AG10803 (cell line): ENCODE results near the gene GPS2.

ENCODE experiments used
- DNase-seq: peaks from one replicate; pipeline ENCODE4 v3.0.0; 2010; ENCODE audit warnings: low read depth
- H3K4me3 ChIP-seq: 2 replicates; pipeline ENCODE4 v1.5.1; 2011; ENCODE audit warnings: mild to moderate bottlenecking, low read length, control low read depth
- TF ChIP-seq, protein P1 (sequence below): conservative IDR thresholded peaks from 2 replicates; pipeline ENCODE4 v1.5.1; 2011; ENCODE audit warnings: mild to moderate bottlenecking, low read length, control low read depth, inconsistent platforms

The GPS2 gene

DNA sequence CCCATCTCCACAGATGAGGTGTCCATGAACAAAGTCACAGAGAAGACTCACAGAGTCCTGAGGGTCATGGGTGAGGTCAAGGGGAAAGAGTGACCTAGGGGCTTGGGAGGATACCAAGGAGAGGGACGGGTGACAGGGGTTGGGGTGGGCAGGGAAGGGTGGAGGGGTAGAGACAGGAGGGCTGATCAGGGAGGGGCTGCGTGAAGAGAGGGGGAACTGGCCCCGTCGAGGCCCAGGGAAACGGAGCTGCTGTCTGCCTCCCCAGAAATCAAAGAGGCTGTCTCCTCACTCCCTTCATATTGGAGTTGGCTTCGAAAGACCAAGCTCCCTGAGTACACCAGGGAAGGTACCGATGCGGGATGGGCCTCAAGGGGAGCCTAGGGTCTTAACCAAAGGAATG is 40.4 kb upstream of the GPS2 start:
- TF ChIP-seq, protein P1, sequence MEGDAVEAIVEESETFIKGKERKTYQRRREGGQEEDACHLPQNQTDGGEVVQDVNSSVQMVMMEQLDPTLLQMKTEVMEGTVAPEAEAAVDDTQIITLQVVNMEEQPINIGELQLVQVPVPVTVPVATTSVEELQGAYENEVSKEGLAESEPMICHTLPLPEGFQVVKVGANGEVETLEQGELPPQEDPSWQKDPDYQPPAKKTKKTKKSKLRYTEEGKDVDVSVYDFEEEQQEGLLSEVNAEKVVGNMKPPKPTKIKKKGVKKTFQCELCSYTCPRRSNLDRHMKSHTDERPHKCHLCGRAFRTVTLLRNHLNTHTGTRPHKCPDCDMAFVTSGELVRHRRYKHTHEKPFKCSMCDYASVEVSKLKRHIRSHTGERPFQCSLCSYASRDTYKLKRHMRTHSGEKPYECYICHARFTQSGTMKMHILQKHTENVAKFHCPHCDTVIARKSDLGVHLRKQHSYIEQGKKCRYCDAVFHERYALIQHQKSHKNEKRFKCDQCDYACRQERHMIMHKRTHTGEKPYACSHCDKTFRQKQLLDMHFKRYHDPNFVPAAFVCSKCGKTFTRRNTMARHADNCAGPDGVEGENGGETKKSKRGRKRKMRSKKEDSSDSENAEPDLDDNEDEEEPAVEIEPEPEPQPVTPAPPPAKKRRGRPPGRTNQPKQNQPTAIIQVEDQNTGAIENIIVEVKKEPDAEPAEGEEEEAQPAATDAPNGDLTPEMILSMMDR = no peak
- no peak overlapping the region for H3K4me3 ChIP-seq
- DNase-seq = no peak

DNA sequence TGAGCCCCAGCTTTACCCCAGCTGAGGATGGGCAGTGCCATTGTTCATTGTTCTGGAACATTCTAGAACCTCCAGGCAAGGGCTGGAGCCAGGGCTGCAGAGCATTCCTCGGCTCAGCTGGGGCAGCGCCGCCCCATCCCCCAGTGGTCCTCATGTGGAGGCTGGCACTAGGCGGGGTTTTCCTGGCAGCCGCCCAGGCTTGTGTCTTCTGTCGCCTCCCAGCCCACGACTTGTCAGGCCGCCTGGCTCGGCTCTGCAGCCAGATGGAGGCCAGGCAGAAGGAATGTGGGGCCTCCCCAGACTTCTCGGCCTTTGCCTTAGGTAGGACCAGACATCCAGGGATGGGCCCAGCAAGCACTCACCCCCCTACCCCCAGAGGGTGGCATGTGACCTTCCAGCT is 39.9 kb upstream of the GPS2 start, which contains the start of gene TMEM95:
TSS of gene TMEM95 (plus strand) at position 104 of the 400 bp plus-strand sequence. CDS start at position 153, 49 bp downstream.
- peak; percentile 53 for DNase-seq
- peak within 1 kb of the TSS; percentile 86 for H3K4me3 ChIP-seq

GRCh38 chr17:7354262-7354843 is 39.2 kb upstream of the GPS2 start:
- TF ChIP-seq, protein P1 = no peak
- peak; percentile 49 for DNase-seq
- peak overlapping the region; percentile 86 for H3K4me3 ChIP-seq

More for the DNA sequence above, 39.9 kb upstream of the GPS2 start, which contains the start of gene TMEM95:
- TF ChIP-seq, protein P1 = no peak

- TF ChIP-seq, protein P1 = no peak
- no peak for DNase-seq
- H3K4me3 ChIP-seq = peak overlapping the region; percentile 86
Measured at GRCh38 chr17:7352910-7353635, 37.9 kb upstream of the GPS2 start.

GRCh38 chr17:7352503-7352889 is 37.3 kb upstream of the GPS2 start:
- no peak for DNase-seq
- TF ChIP-seq, protein P1 = peak; percentile 64; the same call in 1 of the 2 replicates
- H3K4me3 ChIP-seq = peak overlapping the region; percentile 86

DNA sequence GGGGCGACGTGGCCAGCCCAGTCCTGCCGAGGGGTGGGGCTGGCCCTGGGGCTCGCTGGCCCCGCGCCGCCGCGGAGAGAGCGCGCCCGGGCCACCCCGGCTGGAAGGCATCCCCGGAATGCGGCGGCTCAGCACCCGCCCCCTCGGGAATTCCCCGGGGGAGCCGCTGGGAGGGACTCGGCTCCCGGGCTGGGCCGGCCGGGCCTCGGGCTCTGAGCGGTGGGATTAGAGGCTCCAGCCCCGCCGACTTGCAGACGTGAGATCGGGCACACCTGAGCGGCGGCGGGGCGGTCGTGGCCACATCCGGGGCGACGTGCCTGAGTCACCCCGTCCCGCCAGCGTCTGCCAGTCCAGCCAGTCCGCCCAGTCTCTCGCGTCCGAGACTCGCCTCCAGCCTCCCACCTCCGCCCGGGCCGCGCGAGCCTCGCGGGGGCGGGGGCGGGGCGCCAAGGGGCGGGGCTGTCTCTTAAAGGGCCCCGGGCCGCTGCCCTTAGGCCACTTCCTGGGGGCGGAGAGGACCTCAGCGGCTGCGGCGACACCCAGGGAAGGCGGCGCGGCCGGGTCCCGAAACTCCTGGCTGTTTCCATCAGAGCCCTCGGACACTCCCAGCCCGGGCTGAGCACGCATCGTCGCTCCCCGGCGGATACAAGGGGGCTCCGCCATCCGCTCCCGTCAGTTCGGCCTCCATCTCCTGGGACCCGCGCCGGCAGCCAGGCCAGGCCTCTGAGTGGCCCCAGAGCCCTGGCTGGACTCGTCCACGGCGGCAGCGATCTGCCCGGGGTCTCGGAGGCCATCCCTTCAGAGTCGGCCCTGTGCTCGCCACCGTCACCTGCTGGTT is 36.7 kb upstream of the GPS2 start, which contains the start of gene KCTD11:
TSS of gene KCTD11 (plus strand) at position 498 of the 838 bp plus-strand sequence.
- H3K4me3 ChIP-seq = peak within 1 kb of the TSS; percentile 97
- peak; percentile 92 for DNase-seq
- TF ChIP-seq, protein P1 = no peak; the same call in 1 of the 2 replicates
